ENCODE results near the gene RGS6. TPM values are rescaled to one million over a fixed set of nuclear protein-coding genes. Genes with fewer than 3 reads are reported as not detected.

Gene RGS6
- total RNA-seq, 1 donor from 2014 or later, result 26.1 TPM

DNA sequence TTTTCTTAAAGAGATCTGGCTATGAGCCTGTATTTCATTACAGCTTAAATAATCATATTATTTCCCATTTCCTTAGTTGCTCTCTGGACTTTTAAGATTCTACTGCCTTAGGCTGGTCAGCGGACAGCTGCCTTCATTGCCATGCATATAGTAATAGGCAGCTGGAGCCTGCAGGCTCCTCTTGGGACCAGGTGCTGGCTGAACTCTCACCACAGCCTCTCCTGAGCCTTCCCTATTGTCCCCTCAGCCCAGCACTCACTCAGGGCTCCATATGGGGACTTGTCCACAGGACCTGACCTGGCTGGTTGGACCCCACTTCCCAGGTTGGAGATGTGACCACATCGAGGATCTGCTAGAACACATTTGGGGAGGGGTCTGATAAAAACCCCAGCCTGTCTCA, 556.3 kb downstream of the RGS6 start:
- ATAC-seq (ENCODE audit: poor library complexity) (no peak), DNase-seq (no peak)
- intact Hi-C loops (cut with DNase I), result no loop called here

DNA sequence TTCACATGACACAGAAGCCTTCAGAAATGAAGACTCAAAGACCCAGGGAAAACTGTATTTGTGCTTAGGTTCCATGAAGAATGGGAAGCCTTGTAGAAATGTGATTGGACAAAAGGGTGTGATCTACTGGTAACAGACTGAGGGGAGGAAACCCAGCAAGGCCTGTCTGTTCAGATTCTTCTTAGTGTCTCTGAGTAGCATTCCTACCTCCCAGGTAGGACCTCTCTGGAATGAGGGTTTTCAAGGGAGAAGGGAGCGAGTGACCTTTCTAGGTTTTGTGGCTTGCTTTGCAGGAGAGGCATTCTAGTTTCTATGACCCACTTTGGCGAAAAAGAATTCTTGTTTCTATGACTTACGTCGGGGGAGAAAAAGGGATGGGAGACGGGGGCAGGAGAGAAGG, 560.0 kb downstream of the RGS6 start:
- no peak for DNase-seq
- intact Hi-C loops (cut with DNase I), result no loop called here
- no peak for ATAC-seq (ENCODE audit: poor library complexity)

DNA sequence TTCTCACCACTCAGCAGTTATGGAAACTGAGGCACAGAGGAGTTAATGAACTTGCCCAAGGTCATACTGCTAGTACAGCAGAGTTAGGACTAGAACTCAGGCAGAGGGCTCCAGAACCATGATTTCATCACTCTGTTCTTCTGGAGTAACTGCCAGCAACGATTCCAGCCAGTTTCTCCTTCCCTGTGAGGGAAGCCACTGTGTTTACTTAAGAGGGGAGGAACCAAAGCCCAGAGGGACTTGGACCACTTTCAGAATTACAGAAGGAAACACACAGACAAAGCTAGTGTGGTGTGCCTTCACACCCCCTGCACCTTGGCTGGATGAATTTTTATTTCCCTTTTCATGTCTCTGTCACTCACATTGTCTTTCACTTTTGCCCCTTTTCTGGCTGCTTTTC, 563.4 kb downstream of the RGS6 start:
- DNase-seq, result no peak
- intact Hi-C loops (cut with DNase I), result no loop called here
- peak; percentile 58 for ATAC-seq (ENCODE audit: poor library complexity)

DNA sequence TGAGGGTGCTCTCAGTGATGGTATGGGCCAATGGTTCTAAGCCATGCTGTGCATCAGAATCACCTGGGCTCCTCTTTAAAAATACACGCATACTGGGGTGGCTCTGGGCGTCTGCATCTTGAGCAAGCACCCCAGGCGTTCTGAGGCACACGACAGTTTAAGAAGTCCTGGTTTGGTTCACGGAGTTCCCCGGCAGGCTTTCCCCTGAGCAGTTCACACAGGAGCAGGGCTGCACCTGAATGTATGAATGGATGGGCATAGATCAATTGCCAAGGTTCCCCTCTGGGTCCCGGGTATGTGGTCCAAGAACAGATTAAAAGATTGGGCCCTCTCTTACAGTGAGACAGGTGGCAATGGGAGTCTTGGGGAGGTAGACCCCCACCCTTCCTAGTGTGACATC, 566.4 kb downstream of the RGS6 start:
- intact Hi-C loops (cut with DNase I), result no loop called here
- ATAC-seq (ENCODE audit: poor library complexity) (no peak), DNase-seq (no peak)

DNA sequence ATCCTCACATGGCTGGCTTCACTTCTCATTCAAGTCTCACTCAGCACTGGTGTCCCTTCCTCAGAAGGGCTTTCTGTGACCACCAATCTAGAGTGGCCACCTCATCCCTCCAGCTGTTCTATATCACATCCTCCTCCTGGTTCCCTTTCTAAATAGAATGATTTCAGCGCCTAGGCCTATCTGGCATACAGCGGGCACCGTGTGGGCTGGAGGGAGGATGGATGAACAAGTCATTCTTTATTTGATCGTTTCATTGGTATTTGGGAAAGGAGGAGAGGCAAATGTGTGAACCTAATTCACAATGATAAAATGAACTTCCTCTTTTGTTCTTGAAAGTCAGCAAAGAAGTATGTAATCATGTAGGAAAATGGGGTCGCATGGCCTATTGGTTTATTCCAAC, 567.5 kb downstream of the RGS6 start:
- ATAC-seq (ENCODE audit: poor library complexity) (no peak), DNase-seq (no peak)
- intact Hi-C loops (cut with DNase I), result no loop called here

DNA sequence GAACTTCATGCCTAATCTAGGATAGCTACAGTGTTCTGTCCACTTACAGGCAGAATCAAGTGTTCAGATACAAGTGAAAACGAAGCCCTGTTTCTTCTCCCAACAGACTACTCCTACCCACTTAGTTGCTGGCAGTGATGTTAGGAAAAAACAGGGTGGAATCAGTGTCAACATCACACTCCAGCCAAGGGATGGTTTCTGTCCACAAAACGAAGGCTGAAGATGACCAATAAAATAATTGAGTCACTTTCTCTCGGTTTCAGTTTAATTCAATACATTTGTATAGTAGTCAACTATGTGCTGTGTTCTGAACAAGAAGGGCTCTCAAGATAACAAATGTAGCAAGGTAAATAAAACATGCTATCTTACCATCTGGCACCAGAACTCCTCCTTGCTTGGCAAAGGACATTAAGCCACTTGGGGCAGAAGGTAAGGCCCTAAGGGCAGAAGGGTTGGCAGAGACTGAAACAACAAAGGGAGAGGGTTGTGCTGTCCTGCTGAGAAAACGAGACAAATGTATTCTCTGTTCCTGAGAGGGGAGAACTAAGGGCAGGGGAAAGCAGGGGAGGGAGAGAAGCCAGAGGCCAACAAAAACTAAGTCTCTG, 568.1 kb downstream of the RGS6 start:
- ATAC-seq (ENCODE audit: poor library complexity) (no peak), DNase-seq (no peak)
- intact Hi-C loops (cut with DNase I), result no loop called here

DNA sequence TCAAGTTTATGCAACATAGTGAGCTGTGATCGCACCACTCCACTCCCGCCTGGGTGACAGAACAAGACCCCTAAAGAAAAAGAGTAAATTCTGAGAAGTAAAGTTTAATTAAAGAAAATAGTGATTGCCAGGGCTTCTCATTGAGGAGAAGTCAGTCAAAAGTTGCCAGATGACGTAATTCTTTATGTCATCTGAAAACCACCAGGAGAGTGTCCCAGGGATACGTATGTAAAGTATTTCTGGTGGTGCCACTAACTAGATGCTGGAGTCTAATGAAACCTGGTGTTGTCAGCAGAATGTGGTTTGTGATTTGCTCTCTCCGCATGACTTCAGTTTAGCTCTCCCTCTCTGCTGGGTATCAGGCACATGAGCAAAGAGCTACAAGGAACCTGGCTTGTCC, 569.2 kb downstream of the RGS6 start:
- ATAC-seq (ENCODE audit: poor library complexity) (no peak), DNase-seq (no peak)
- intact Hi-C loops (cut with DNase I), result no loop called here

DNA sequence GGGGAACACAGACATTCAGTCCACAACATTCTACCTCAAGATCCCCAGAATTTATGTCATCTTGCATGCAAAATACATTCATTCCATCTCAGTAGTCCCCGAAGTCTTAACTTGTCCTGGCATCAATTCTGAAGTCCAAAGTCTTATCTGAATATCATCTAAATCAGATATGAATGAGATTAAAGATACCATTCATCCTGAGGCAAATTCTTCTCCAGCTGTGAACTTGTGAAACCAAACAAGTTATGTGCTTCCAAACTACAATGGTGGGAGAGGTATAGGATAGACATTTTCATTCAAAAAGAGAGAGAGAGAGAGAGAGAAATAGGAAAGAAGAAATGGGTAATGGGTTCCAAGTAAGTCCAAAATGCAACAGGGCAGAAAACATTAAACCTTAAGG, 571.0 kb downstream of the RGS6 start:
- DNase-seq (no peak), ATAC-seq (ENCODE audit: poor library complexity) (no peak)
- intact Hi-C loops (cut with DNase I), result no loop called here

DNA sequence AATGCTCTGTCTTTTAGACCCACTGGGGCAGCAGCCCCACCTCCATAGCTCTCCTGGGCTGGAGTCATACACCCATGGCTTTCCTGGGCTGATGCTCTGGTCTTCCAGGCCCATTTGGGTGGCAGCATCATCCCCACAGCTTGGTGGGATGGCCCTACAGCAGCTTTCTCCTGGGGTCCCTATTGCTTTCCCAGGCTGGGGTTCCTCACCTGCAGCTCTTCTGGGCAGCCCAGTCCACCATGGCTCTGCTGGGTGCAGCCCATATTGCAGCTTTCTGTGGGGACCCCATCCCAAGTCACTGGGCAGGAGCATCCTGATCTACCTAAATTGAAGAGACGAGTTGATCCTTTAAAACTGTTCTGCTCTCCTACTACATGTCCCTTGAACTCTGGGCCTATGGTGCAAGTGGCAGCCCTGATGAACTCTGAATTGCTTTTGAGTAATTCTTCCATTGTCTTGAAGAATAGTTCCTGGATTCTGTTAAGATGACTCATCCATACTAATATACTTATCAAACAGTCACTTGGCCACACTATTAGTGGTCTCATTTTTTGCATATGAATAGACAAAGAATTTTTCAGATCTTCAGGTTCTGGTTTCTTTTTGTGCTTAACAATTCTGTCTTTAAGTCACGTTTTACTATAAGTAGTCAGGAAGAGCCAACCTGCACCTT, 571.6 kb downstream of the RGS6 start:
- ATAC-seq (ENCODE audit: poor library complexity) (no peak), DNase-seq (no peak)
- intact Hi-C loops (cut with DNase I), result no loop called here

DNA sequence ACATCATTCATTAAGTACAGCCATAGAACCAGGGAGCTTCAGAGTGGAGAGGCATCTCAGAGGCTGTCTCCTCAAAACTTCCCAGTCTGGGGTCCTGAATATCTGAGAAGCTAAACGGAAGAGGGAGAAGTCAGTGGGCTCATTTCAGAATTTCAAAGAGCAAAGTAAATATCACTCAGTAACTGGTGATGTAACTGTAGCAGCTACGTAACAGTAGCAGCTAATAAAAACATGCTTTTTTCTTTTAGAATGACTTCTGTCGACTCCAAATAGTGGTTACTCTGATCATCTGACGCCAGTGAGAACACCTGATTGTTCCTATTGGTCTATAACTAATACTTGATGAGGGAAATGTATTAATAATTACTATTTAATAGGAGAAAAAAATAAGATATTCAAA, 578.3 kb downstream of the RGS6 start:
- intact Hi-C loops (cut with DNase I), result no loop called here
- DNase-seq (no peak), ATAC-seq (ENCODE audit: poor library complexity) (no peak)

DNA sequence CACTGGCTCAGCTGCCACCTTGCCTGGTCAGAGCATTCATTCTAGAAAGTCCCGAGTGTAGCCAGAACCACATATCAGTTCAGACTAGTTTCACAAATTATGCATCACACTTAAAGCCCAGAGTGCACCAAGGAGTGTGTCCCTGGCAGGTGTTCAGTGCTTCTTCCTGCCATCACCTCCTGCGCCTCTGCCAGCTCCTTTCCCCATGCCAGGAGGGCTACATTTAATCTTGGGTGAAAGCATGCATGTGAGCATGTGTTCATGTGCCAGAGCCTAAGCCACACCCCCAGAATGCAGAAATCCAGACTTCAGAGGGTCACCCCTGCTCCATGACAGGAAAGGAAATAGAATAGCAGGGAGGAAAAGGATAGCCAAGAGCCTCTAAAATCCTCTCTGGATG, 580.1 kb downstream of the RGS6 start:
- DNase-seq (no peak), ATAC-seq (ENCODE audit: poor library complexity) (no peak)
- intact Hi-C loops (cut with DNase I), result no loop called here

DNA sequence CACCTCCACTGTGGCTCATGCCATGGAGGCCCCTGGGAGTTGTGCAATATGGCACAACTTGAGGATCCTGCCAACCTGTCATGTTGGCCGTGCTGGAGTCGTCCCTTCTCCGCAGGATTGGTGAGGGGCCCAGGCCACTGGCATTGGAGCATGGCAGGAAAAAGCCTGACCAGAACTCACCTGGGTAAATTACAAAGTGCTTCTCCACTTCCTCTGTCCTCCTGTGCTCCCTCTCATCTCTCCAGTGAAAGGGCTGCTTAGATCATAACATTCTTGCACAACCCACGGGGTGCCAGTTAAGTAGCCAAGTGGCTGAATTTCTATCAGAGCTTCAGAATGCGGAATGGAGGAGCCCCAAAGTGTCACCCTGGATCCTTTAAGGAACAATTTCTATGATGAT, 580.7 kb downstream of the RGS6 start:
- ATAC-seq (ENCODE audit: poor library complexity), result no peak
- no peak for DNase-seq
- intact Hi-C loops (cut with DNase I), result no loop called here

DNA sequence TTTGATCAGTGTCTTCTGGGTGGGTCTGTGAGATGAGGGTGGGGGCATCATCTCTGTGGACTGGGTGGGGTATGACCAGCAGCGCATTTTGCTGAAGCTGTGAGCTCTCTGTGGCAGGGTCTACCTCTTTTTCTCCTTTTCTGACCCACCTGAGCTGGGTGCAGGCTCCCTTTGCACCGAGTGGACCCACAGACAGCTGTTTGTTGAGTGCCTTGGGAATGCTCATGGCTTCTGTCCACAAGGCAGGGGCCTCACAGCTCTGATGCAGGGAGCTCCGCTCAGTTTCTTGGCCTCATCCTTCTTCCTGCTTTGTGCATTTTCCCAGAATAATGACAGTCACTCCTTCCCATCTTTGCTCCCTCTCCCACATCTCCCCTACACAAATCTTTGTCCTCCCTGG, 581.1 kb downstream of the RGS6 start:
- no peak for ATAC-seq (ENCODE audit: poor library complexity)
- DNase-seq, result no peak
- intact Hi-C loops (cut with DNase I), result no loop called here

DNA sequence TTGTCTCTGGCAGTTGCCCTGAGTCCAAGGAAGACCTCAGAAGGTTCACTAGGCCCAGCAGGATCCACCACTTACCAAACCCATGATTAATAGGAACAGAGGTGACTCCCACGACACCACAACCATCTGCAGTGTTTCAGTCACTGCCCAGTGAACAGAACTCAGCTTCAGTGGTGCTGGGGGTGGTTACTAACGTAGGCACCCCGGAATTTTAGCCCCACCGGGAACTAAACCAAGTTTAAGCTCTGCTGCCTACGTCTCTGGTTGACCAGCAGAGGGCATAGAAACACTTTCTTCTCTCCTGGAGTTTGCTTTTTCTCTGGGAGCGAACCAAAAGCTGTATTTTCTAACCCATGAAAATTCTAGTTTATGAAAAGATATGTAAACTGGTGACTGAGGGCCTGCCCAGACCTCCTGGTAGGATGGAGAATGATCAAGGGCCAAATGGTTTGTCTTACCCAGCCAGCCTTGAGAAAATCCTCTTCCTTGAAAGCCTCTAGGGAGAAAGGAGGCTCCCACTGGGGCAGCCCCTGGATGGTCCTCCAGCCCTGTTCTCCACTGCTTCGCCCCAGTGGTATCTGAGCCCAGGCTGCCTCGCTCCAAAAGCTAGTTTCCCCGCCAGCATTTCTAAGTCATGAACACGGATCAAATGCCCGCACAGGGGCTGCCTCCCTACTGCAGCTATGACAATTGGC, 581.9 kb downstream of the RGS6 start:
- no peak for DNase-seq
- intact Hi-C loops (cut with DNase I), result no loop called here
- ATAC-seq (ENCODE audit: poor library complexity), result no peak

DNA sequence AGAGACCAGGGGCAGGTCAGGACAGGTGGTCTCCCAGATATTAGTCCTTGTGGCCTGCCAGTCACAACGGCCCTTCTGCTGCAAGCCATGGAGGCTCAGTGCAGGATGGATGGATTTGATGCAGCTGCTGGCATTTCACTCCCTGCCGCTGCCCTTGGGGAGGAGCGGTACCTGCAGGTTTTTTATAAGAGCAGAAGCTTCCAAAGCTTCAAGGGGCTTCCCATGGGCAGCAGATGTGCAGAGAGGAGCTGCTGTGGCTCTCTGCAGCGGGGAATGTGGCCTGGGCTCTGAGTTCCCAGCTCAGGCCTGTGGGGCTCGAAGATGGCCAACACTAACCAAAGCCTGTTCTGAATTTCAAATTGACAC, 582.4 kb downstream of the RGS6 start:
- DNase-seq (no peak), ATAC-seq (ENCODE audit: poor library complexity) (no peak)
- intact Hi-C loops (cut with DNase I), result no loop called here

DNA sequence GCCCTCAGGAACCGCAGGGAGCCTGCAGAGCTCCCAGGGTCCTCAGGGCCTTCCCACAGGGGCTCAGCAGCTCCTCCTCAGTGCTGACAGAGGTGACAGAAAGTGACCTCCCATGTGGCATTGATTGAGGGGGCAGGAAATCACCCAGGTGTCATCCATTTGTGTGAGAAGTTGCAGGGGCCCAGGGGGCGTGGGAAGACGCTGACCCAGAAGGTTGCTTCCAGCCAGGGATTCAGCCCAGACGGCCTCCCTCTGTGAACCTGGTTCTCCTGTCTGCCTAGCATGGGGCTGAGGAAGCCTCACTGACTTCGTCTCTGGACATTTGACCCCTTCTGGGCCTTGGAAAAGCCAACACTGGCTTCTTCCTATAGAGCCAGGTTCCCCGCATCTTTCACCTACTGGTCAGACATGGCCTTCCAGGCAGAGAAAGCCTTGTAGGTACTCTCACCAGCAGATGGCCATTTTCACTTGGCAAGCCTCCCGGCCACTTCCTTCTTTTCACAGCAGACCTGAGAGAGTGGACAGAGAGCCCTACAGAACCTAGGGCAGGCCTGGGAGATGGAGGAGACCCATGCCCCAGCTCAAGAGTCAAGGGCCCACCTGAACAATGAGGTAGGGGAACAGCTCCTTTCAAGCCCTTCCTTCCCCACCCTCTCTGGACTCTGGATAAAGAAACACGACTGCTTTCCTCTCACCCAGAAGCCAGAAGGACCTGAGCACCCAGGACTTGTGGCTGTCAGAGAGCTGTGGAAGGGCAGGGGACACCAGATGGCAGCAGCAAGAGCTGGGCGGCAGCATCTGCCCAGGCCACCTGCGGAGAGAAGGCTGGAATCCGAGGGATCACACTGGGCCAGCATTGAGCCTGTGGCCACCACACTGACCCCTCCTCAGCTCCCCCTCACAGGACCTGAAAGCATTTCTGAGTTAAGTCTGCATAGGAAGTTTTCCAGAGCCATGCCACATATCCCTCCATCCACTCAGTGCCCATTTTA, 583.8 kb downstream of the RGS6 start:
- DNase-seq, result peak; percentile 56
- no peak for ATAC-seq (ENCODE audit: poor library complexity)
- intact Hi-C loops (cut with DNase I), result loop anchor here (2.0 kb wide), 2 partner anchors 391 to 435 kb away; no protein-coding TSS in a partner anchor

DNA sequence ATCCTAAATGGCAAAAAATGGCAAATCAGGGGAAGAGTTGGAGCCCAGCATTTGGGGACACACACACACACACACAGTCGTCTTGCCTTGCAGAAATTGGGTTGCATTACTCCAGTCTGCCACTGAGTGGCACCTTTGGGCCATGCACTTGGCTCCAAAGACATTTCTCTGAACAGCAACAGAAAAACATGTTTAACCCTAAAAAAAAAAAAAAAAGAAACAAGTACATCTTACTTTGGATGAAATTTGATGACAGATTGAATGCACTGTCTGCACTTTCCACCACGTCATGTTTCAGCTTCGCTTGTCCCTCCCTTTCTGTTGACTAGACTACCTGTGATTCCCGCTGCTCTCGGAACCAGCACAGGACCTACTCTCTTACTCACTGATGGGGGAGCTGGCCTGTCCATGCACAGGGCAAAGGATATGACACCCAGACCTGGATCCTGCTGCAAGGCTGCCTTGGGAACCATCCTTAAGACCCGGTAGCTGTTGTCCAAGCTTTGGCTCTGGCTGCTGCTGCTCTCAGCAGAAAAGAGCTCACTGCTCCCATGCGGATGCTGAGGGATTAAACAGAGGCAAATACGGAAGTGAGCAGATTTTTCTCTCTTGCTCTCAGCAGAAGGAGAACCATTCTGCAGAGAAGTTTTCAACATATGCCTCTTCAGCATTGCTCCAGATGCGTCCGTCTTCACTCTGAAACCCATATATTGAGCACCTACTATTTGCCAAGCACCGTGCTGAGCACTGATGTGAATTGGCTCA, 584.9 kb downstream of the RGS6 start:
- ATAC-seq (ENCODE audit: poor library complexity) (peak; percentile 87), DNase-seq (peak; percentile 65)
- intact Hi-C loops (cut with DNase I), result loop anchor here (2.0 kb wide), 2 partner anchors 390 to 434 kb away; no protein-coding TSS in a partner anchor

DNA sequence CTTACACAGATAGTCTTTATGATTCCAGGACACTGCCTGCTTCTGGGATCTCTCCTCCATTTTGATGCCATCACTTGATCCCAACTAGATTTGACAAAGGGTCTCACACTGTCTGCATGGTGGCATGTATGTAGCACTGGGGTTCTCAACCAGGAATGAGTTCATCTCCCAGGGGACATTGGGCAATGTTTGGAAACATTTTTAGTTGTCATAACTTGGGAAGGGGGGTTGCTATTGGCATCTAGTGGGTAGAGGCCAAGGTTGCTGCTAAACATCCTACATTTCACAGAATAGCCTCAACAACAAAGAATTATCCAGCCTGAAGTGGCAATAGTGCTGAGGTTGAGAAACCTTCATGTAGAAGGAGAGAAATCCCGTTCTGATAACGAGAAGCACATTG, 585.5 kb downstream of the RGS6 start:
- ATAC-seq (ENCODE audit: poor library complexity) (no peak), DNase-seq (no peak)
- intact Hi-C loops (cut with DNase I), result loop anchor here (2.0 kb wide), 2 partner anchors 389 to 433 kb away; no protein-coding TSS in a partner anchor

All from Right ventricle myocardium superior (tissue), 1 donor.